ENCODE data around the gene BBS2.

The BBS2 gene

GRCh38 chr16:56560447-56560846, 40.6 kb upstream of the BBS2 start:
- DNase-seq (no peak), ATAC-seq (ENCODE audit: insufficient read depth, low read depth) (no peak)
- Histone ChIP-seq H3K27ac (ENCODE audit: low read length) (no peak overlapping the region), H3K9ac (ENCODE audit: low read depth, low read length) (no peak overlapping the region), H3K27me3 (ENCODE audit: insufficient read depth, low read length, poor library complexity) (peaks cover 13% of the 10 kb centered on the region), H4K20me1 (ENCODE audit: insufficient read depth, low read length) (no peaks in the 10 kb centered on the region), H3K79me2 (ENCODE audit: insufficient read depth, low read length) (no peaks in the 10 kb centered on the region), H2AFZ (ENCODE audit: low read depth, low read length) (no peak overlapping the region), H3K4me2 (ENCODE audit: insufficient read depth, low read length) (no peak overlapping the region), H3K4me3 (ENCODE audit: low read depth in 1 of 2, low read length in 2 of 2) (no peak overlapping the region), H3K36me3 (ENCODE audit: insufficient read depth, low read length) (no peaks in the 10 kb centered on the region), H3K4me1 (ENCODE audit: insufficient read depth, low read length) (no peaks in the 10 kb centered on the region), H3K9me3 (ENCODE audit: insufficient read depth, low read length, severe bottlenecking) (no peaks in the 10 kb centered on the region)
- TF ChIP-seq EZH2 (IDR thresholded peaks at IDR 0.05; ENCODE audit: borderline replicate concordance, low read depth, low read length, severe bottlenecking) (no peak), CTCF (IDR thresholded peaks at IDR 0.05; ENCODE audit: borderline replicate concordance, extremely low read depth, low read length, poor library complexity, severe bottlenecking) (no peak)

- Histone ChIP-seq H3K9ac (ENCODE audit: low read depth, low read length) (no peak overlapping the region), H3K27me3 (ENCODE audit: insufficient read depth, low read length, poor library complexity) (peaks cover 23% of the 10 kb centered on the region), H4K20me1 (ENCODE audit: insufficient read depth, low read length) (no peaks in the 10 kb centered on the region), H3K27ac (ENCODE audit: low read length) (no peak overlapping the region), H3K36me3 (ENCODE audit: insufficient read depth, low read length) (no peaks in the 10 kb centered on the region), H3K79me2 (ENCODE audit: insufficient read depth, low read length) (no peaks in the 10 kb centered on the region), H3K4me1 (ENCODE audit: insufficient read depth, low read length) (no peaks in the 10 kb centered on the region), H3K9me3 (ENCODE audit: insufficient read depth, low read length, severe bottlenecking) (no peaks in the 10 kb centered on the region), H3K4me2 (ENCODE audit: insufficient read depth, low read length) (no peak overlapping the region), H3K4me3 (ENCODE audit: low read depth in 1 of 2, low read length in 2 of 2) (no peak overlapping the region), H2AFZ (ENCODE audit: low read depth, low read length) (no peak overlapping the region)
- no peak for DNase-seq
- no peak for ATAC-seq (ENCODE audit: insufficient read depth, low read depth)
- TF ChIP-seq CTCF (IDR thresholded peaks at IDR 0.05; ENCODE audit: borderline replicate concordance, extremely low read depth, low read length, poor library complexity, severe bottlenecking) (no peak), EZH2 (IDR thresholded peaks at IDR 0.05; ENCODE audit: borderline replicate concordance, low read depth, low read length, severe bottlenecking) (no peak)
Observed at GRCh38 chr16:56559109-56559508, 39.3 kb upstream of the BBS2 start.

GRCh38 chr16:56558024-56558747, 38.4 kb upstream of the BBS2 start:
- Histone ChIP-seq H3K79me2 (ENCODE audit: insufficient read depth, low read length) (no peaks in the 10 kb centered on the region), H3K4me2 (ENCODE audit: insufficient read depth, low read length) (no peak overlapping the region), H3K4me1 (ENCODE audit: insufficient read depth, low read length) (no peaks in the 10 kb centered on the region), H3K9ac (ENCODE audit: low read depth, low read length) (no peak overlapping the region), H3K27me3 (ENCODE audit: insufficient read depth, low read length, poor library complexity) (peaks cover 23% of the 10 kb centered on the region), H3K4me3 (ENCODE audit: low read depth in 1 of 2, low read length in 2 of 2) (no peak overlapping the region), H3K36me3 (ENCODE audit: insufficient read depth, low read length) (no peaks in the 10 kb centered on the region), H3K27ac (ENCODE audit: low read length) (no peak overlapping the region), H2AFZ (ENCODE audit: low read depth, low read length) (no peak overlapping the region), H3K9me3 (ENCODE audit: insufficient read depth, low read length, severe bottlenecking) (no peaks in the 10 kb centered on the region), H4K20me1 (ENCODE audit: insufficient read depth, low read length) (no peaks in the 10 kb centered on the region)
- TF ChIP-seq EZH2 (IDR thresholded peaks at IDR 0.05; ENCODE audit: borderline replicate concordance, low read depth, low read length, severe bottlenecking) (no peak), CTCF (IDR thresholded peaks at IDR 0.05; ENCODE audit: borderline replicate concordance, extremely low read depth, low read length, poor library complexity, severe bottlenecking) (no peak)
- ATAC-seq (ENCODE audit: insufficient read depth, low read depth), result no peak
- no peak for DNase-seq

All from DND-41 (cell line).